A673 (cell line): ENCODE data around the gene HELZ.

ENCODE experiments used
- EZH2 ChIP-seq: fragments of 200-600 bp; sonication (generic); IDR thresholded peaks from 2 replicates; pipeline ENCODE4 v1.6.1; 2017; ENCODE audit warnings: borderline replicate concordance, low read depth, mild to moderate bottlenecking, mixed read lengths, antibody characterized with exemption, low read length; ENCODE audit not compliant: poor library complexity, severe bottlenecking
- TF ChIP-seq, protein P1 (sequence below): fragments of 300-800, 200-600 bp; sonication (generic); conservative IDR thresholded peaks from 2 replicates; pipeline ENCODE4 v1.5.1; 2017; ENCODE audit warnings: low read depth, mild to moderate bottlenecking, antibody characterized with exemption, low read length, moderate library complexity, mixed read lengths

DNA sequence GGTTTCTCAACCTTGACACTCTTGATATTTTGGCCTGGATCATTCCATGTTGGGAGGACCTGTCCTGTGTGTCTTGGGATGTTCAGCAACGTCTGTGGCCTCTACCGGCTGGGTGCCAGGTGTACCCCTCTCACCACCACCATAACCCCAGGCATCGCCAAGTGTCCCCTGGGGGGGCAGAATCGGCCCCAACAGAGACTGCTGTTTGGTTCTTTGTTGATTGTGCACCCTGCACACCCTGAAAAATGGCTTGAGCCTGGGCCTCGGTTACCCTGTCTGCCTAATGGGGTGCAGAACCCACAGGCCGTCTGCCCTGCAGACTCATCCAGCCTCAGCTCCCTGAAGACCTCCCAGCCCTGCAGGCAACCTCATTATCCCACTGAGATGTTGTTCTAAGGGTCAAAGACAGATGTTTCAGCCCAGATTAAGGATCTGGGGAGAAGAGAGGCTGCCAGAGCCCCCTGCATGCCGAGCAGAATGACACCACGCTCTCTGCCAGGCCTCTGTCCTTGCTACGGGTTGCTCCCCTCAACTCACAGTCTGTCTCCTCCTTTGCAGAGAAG is 191.5 kb downstream of the HELZ start:
- TF ChIP-seq, protein P1, sequence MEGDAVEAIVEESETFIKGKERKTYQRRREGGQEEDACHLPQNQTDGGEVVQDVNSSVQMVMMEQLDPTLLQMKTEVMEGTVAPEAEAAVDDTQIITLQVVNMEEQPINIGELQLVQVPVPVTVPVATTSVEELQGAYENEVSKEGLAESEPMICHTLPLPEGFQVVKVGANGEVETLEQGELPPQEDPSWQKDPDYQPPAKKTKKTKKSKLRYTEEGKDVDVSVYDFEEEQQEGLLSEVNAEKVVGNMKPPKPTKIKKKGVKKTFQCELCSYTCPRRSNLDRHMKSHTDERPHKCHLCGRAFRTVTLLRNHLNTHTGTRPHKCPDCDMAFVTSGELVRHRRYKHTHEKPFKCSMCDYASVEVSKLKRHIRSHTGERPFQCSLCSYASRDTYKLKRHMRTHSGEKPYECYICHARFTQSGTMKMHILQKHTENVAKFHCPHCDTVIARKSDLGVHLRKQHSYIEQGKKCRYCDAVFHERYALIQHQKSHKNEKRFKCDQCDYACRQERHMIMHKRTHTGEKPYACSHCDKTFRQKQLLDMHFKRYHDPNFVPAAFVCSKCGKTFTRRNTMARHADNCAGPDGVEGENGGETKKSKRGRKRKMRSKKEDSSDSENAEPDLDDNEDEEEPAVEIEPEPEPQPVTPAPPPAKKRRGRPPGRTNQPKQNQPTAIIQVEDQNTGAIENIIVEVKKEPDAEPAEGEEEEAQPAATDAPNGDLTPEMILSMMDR = no peak
- TF ChIP-seq EZH2 = no peak
